ENCODE results near the gene RPL5.
"Not testable (repeated sequence)": the region's sequence is repeated elsewhere in the genome, so short reads cannot be mapped to it uniquely, and the experiment has no call there.

RPL5 gene

DNA sequence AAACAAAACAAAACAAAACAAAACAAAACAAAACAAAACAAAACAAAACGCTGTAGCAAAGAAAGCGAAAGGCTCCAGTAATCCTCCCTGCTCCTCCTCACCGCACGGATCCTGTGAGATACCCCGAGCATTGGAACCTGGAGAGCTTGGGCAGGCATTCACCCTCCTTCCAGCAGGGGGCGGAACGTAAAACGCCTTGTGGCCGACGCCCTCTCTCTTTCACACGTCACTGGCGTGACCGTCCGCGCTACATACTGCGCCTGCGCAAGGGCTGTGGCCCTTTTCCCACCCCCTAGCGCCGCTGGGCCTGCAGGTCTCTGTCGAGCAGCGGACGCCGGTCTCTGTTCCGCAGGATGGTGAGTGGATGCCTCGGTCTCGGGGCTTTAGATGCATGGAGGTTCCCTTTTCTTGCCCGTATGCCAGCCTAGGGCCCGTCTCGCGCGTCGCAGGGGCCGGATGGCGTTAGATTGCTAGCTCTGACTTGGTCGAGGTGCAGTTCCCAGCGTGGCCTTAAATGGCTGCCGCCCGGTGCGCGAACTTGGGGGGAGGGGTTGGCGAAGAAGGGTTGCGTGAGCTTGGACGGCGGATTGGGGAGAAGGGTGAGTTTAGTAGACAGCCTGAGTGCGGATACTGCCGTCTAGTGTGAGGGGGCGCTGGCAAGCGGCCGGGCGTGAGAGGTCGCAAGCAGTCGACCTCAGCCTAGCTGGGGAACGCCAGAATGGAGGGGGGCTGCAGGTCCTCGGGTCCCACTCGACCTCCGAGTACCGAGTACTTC is at the start of gene RPL5:
RPL5 (plus strand) TSS at position 279 of the 775 bp plus-strand sequence; CDS start at position 354, 75 bp downstream.
- DNase-seq (ENCODE audit: low spot score), result peak; percentile 97

- DNase-seq (ENCODE audit: low spot score), result not testable (repeated sequence)
Observed at GRCh38 chr1:92783550-92783949, 48.3 kb upstream of the RPL5 start.

DNA sequence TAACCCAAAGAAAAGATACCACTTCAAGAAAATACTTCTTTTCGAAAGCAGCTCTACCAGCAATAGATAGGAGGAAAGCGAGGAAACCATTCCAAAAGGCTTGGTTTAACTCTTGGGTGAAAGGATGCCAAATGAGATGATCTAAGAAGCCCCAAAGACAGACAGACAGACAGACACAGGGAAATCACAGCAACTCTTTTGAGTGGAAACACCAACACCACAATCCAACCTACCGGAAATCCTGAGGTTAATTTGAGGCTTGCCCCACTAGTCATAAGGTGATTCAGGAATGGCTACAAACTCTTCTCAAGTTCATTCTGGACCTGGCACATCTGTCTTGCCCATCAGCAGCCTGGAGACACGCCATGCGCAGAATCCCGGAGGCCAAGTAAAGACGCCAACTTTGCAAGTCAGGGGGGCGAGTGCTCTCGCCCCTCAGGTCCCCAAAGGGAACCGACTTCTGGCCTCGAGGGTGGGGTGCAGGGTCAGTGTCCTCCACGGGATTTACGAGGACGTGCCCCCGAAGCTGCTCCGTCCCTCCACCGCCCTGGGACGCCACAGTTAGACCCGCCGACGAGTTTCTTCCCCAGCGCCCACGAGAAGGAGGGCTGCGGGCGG is 47.7 kb upstream of the RPL5 start:
- DNase-seq (ENCODE audit: low spot score), result peak; percentile 32

DNA sequence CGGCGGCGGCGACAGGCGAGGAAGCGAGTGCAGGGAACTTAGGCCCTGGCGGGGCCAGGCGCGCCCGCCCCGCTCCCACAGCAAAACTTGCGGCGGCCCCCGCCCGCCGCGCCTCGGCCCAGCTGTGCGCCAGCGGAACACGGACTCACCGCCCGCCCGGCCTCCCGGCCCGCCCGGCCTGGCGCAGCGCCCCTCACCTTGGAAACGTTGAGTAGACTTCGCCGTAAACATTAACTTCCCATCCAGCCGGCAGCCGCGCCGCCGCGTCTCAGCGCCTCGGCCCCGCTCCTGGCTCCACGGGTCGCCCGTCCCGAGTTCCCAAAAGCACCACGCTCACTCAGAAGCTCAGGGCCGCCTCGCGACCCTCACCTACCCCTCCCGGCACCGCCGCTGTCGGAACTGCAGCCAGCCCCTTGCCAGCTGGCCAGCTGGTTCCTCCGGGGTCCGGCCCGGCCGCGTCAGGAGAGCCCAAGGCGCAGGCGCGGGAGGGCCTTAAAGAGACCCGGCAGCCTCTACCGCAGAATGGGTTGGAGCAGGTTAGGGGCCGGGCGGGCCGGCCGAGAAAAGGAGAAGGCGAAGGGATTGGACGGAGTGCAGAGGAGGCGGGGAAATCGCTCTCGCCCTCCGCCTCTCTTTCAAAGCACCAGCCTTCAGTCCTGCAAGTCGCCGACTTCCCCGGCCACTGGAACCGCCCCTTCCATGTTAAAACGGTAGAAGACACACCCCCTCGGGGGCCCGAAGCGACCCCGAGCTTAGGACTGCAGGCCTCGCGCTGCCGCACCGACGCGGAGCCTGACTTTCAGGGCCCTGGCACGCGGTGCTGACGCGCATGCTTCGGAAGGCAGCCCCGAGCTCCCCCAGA is 47.0 kb upstream of the RPL5 start, which contains the start of gene EVI5:
EVI5 (minus strand) TSS at position 470 of the 862 bp plus-strand sequence. CDS start 48,562 bp downstream, outside the sequence.
- DNase-seq (ENCODE audit: low spot score), result peak; percentile 91

DNA sequence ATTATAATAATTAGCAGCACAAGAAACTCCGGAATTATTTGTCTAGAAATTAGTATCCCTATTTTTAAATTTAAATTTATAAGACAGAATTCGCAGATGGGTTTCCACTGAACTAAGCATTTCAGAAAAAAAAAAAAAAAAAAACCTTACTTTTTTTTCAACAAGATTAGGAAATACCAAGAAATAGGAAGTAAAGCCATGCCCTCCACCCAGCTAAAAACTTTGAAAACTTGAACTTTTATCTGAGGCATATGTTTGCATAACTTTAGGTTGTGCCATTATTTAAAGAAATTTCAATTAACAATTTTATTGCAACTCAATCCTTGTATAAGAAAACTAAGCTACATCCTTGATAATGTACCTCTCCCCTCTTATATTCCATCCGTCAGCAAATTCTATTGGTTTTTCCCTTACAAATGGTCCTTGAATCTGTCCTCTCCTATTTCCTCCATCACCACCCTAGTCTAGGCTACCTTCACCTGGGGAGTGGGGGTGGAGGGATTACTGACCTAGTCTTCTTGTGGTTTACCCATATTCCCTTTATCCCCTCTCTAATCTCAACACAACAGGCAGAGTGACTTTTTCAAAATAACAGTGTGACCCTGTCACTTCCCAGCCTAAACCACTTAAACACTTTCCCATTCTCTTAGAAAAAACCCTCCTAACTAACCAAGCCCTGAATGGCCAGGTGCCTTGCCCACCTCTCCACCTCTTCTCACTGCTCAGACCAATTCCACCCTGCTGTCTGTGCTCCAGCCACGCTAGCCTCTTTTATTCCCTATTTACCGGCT is 45.5 kb upstream of the RPL5 start:
- no peak for DNase-seq (ENCODE audit: low spot score)

DNA sequence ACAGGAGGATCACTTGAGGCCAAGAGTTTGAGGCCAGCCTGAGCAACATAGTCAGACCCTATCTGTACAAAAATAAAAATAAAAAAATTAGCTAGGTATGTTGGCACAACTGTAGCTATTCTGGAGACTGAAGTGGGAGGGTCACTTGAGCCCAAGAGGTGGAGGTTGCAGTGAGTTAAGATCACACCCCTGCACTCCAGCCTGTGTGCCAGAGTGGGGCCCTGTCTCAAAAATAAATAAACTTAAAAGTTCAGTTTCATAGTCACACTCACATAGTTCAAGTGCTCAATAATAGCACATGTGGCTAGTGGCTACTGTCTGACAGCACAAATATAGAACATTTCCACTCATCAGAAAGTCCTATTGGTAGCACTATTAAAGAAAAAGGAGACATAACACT is 41.8 kb upstream of the RPL5 start:
- no peak for DNase-seq (ENCODE audit: low spot score)

- DNase-seq (ENCODE audit: low spot score), result no peak
Observed at GRCh38 chr1:92790867-92791266, 41.0 kb upstream of the RPL5 start.

DNA sequence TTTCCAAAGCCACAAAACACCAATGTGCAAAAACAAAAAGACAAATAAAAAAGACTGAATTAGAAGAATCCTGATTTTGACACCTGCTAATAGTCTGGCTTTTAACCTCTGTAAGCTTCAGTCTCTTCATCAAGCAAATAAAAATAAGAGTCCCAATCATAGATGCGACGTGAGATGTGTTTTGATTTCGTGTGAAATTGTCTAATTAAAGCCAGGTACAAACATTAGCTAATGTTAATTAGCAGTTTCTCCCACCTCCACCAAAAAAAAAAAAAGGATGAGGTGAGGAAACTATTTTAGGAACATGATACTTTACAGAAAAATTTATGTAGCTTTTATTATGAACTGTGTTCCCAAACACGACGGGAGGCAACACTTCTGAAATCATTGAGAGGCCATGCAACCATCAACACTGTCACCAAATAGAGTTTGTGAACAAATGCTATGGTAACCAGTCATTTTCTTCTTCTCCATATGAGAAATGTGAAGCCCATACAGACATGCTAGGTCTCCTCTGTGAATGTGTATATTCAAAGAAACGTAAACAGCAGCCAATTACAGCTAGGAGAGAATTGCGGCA is 40.3 kb upstream of the RPL5 start:
- DNase-seq (ENCODE audit: low spot score), result no peak

DNA sequence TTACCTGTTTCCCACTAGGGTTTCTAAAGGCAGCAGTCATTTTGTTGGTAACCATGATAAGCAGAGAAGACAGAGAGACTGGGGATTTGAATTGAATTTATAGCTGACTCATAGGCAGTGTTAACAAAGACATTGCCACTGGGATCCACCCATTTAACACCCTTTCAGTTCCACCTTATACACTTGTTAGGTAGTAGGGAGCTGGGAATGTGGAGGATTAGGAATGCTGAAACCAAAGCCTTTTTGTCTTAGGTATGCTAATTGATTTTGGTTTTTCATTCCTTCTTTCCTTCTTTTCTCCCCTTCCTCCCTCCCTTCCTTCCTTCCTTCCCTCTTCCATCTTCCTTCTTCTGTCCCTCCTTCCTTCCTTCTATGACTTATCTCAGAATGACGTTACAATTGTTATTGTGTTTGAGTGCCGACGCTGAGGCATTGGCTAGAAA is 39.5 kb upstream of the RPL5 start:
- DNase-seq (ENCODE audit: low spot score), result no peak

GRCh38 chr1:92795166-92795565 is 36.7 kb upstream of the RPL5 start:
- DNase-seq (ENCODE audit: low spot score), result no peak

DNA sequence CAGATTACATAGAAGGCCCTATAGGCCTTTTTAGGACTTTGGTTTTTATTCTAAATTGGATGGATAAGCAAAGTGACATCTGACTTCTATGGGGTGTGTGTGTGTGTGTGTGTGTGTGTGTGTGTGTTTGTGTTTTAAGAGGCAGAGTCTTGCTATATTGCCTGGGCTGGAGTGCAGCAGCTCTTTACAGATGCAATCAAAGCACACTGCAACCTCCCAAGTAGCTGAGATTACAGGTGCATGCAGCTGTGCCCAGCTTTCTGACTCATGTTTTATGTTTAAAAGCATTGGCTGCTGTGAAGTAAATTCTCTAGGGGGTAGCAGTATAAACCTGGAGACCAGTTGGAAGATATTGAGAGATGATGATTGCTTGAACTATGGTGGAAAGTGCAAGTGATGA is 34.5 kb upstream of the RPL5 start:
- DNase-seq (ENCODE audit: low spot score), result no peak

DNA sequence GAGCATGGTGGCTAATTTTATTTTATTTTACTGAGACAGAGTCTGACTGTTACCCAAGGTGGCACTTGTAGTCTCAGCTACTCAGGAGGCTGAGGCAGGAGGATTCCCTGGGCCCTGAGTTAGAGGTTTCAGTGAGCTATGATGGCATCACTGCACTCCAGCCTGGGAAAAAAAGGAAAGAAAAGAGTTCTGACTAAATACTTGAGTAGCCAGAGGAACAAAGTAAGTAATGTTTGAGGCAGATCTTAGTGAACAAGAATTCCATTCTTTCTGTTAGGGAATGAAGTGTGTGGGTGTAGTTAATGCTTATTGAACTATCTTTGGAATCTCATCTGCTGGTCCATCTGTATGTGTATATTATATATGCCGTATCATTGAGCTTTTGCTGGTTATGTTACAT is 33.9 kb upstream of the RPL5 start:
- DNase-seq (ENCODE audit: low spot score), result no peak

DNA sequence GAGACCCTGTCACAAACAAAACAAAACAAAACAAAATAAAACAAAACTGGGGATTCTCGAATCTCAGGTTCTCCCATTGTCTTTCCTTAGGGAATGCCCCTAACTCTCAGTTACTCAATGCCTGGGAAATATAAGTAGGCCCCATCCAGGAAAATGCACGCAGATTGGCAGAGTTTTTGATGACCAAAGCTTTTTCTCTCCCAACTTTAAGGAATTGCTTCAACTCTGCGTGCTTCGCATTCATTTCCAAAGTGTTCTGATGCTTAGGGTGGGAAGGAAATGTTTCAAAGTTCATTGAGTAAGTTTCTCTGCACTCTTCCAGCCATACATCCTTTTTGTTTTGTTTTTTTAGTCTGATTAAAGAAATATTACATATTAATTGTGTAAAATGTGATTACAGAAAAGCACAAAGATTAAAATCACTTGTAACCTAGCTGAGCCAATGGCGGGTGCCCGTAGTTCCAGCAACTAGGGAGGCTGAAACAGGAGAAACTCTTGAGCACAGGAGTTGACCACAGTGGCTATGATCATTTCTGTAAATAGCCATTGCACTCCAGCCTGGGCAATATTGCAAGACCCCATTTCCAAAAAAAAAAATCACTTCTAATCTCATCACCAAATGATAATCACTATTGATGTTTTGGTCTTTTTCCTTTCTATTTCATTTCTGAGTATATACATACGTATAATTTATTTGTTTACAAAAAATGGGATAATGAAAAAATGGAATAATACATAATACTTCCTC is 28.5 kb upstream of the RPL5 start:
- DNase-seq (ENCODE audit: low spot score), result no peak

GRCh38 chr1:92804721-92805201 is 27.1 kb upstream of the RPL5 start:
- DNase-seq (ENCODE audit: low spot score), result peak; percentile 53

DNA sequence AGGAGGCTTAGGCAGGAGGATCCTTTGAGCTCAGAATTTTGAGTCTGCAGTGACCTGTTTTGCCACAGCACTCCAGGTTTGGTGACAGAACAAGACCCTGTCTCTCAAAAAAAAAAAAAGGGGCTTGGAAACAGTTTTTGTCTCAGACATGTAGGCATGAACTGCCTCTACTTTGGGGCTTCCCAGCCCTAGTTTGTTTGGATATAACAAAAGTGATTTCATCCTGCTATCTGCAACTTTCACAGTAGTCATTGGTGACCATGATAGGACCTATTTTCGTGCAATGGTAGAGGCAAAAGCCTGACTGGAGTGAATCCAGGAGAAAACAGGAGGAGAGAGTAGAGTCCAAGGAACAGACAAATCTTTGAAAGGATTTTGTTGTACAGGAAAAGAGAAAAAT is 26.6 kb upstream of the RPL5 start:
- no peak for DNase-seq (ENCODE audit: low spot score)

- no peak for DNase-seq (ENCODE audit: low spot score)
Observed at GRCh38 chr1:92808381-92808780, 23.5 kb upstream of the RPL5 start.

DNA sequence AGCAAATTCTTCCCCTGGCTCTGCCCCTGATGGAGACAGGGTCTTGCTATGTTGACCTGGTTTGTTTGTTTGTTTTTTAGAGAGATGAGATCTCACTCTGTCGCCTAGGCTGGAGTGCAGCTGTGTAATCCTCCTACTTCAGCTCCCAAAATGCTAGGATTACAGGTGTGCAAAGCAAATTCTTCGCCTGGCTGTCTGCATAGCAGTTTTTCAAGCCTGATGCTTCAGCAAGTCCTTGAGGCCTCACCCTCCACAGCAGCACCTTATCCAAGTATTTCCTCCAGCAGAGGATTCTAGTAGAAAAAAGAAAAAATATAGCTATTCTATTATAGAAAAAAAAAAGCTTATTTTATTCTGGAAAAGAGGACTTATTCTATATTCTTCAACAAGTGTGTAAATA is 15.1 kb upstream of the RPL5 start:
- DNase-seq (ENCODE audit: low spot score), result no peak

DNA sequence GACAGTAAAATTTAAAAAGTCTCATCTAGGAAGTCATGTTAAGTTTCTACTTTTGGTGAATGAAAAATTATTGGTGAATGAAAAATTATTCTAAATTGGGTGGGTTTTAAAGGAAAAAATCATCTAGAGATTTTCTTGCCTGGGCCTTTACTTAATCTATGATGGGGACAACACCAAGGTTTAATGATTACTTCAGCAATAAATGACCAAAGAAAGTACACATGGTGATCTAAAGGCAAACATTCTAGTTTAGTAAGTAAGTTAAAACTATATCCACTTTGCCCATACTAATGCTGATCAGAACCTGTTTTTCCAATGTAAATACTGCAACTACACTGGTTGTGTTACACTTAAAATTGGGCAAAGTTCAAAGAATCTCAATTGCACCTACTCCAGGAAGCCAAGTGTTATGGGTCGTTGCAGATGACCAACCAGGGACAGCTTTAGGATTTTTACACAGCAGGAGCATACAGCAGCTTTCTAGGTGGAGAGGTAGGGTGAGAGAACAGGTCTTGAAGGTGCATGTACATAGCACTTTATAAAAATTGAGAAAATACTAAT is 14.6 kb upstream of the RPL5 start:
- no peak for DNase-seq (ENCODE audit: low spot score)

- peak; percentile 9 for DNase-seq (ENCODE audit: low spot score)
Observed at GRCh38 chr1:92817986-92818764, 13.7 kb upstream of the RPL5 start.
